GF-D8 (cell line): Measurements from ENCODE around the gene PSG1.
"Not testable (repeated sequence)": the region's sequence is repeated elsewhere in the genome, so short reads cannot be mapped to it uniquely, and the experiment has no call there.

Experiments used
- DNase-seq: peaks from one replicate; lab custom pipeline; 2025; lab: John Stamatoyannopoulos, UW

The PSG1 gene

GRCh38 chr19:42819960-42820650 lies 59.4 kb downstream of the PSG1 start:
- not testable (repeated sequence) for DNase-seq

- no peak for DNase-seq
These were observed 62.6 kb downstream of the PSG1 start for GRCh38 chr19:42816894-42817293.
